ENCODE results near the gene PATJ.

- TF ChIP-seq CTCF (IDR thresholded peaks at IDR 0.05), result no peak
- no peak for TF ChIP-seq POLR2A (IDR thresholded peaks at IDR 0.05)
These were observed 65.4 kb downstream of the PATJ start for GRCh38 chr1:61807606-61808140.

Data from esophagus squamous epithelium (tissue), 4 donors.